Choroid plexus epithelial cell (primary cell): Measurements from ENCODE around the gene KRTAP22-2.

Experiments used
- DNase-seq: peaks from one replicate; pipeline ENCODE4 v3.0.0-alpha.2; 2010; ENCODE audit warnings: low read depth
- H3K4me3 ChIP-seq: 2 replicates; pipeline ENCODE4 v1.5.1; 2011; ENCODE audit warnings: low read depth, mild to moderate bottlenecking, control low read depth, low read length, moderate library complexity
- CTCF ChIP-seq: conservative IDR thresholded peaks from 2 replicates; pipeline ENCODE4 v1.5.1; 2011; ENCODE audit warnings: low read depth, mild to moderate bottlenecking, control low read depth, inconsistent platforms, low read length, moderate library complexity

The KRTAP22-2 gene

DNA sequence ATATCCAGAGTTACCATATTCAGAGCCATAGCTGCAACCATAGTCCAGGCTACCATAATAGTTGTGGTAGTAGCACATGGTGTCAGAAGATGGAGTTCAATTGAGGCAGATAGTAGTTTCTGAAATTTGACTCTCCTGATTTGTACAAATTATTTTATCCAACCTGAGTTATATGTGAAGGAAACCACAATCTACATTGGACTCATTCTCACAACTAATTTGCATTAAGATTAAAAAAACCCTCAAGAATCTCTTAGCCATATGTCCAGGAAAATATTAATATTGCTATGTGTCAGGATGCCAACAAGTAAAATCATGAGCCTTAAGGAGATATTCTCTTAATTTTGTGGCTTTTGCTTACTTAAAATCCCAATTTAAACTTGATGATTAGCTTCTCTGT, at the start of gene KRTAP22-2:
Gene KRTAP22-2, minus strand, starts transcription at position 101 of the 400 bp plus-strand sequence.
- DNase-seq, result no peak
- no peak within 1 kb of the TSS for H3K4me3 ChIP-seq
- TF ChIP-seq CTCF, result no peak

DNA sequence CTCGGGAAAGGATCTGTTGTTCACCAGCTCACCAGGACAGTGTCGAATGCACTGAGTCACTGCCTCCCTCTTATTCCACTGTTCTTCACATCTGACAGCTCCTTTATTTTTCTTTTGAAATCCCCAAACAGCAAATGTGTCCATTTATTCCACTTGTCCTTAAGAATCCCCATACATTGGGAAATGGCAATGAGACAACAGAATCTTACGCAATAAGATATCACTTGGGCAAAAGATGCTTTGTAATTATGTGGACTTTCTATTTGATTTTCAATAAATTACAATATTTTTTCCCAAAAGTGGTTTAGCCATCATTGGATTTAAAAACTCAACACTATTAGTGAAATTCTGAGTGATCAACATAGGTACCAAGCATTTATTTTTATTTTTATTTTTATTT, 48.5 kb upstream of the KRTAP22-2 start:
- TF ChIP-seq CTCF, result no peak
- no peak overlapping the region for H3K4me3 ChIP-seq
- DNase-seq, result no peak

DNA sequence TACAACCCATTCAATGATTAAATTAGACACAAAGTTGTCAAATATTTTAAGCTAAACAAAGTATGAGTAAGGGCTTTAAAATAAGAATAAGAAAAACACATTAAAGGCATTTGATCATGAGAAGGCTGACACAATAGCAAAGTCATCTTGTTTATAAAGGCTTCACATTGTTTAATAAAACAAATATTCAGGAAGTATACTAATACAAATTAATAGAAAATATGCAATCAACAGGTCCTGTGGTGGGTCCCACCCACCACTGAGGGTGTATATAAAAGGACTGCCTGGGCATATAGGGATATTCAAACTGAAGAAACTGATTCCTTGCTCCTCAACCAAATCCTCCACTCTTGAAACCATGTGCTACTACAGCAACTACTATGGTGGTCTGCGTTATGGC, 44.7 kb upstream of the KRTAP22-2 start, which contains the start of gene KRTAP20-2:
Gene KRTAP20-2, plus strand, starts transcription at position 301 of the 400 bp plus-strand sequence. Its CDS starts 58 bp downstream, at position 359.
- H3K4me3 ChIP-seq, result no peak within 1 kb of the TSS
- DNase-seq, result no peak
- TF ChIP-seq CTCF, result no peak

DNA sequence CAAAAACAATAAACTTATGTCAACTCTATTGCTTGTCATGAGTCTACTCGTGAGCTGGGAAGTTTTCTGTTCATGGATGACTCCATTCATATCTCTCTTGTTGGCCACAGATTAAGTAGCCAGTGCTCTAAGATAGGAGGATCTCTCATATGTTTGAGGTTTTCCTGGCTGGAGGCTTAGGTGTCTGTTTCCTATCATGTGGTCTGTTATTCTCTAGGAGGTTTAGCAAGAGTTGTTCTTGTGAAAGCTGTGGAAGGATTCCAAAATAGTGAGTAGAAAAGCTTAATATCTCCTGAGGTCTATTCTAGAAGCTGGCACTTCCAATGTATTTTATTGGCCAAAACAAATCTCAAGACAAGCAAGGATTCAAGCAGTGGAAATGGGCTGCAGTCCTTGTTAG, 39.0 kb upstream of the KRTAP22-2 start:
- TF ChIP-seq CTCF, result no peak
- peak; percentile 46 for DNase-seq
- H3K4me3 ChIP-seq, result no peak overlapping the region

DNA sequence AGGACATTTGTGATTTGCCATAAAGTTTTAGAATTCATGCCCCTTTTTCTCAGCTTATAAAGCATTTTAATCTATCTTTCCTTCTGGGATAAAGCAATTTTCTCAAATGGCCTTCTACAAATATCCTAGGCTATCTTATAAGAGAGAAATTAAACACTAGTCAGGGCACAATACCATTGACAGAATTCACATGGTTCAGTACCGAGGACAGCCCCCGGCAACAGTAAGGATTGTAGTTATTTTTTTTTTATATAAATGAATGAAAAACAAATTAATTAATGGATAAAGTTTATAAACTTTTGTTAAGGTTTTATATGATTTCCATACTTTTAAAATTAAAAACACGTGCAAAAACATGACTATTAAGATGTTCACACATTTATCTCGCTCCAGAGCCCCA, 37.9 kb upstream of the KRTAP22-2 start:
- no peak for DNase-seq
- no peak overlapping the region for H3K4me3 ChIP-seq
- no peak for TF ChIP-seq CTCF

GRCh38 chr21:30625449-30626165, 35.4 kb upstream of the KRTAP22-2 start:
- no peak overlapping the region for H3K4me3 ChIP-seq
- no peak for DNase-seq
- no peak for TF ChIP-seq CTCF

- no peak overlapping the region for H3K4me3 ChIP-seq
- TF ChIP-seq CTCF, result no peak
- no peak for DNase-seq
Observed at GRCh38 chr21:30623362-30623761, 33.2 kb upstream of the KRTAP22-2 start.
